Medulla oblongata (tissue), 1 donor: ENCODE results near the gene MMGT1.
"Not testable (repeated sequence)": the region's sequence is repeated elsewhere in the genome, so short reads cannot be mapped to it uniquely, and the experiment has no call there.

Experiments used
- DNase-seq: peaks from one replicate; pipeline ENCODE4 v3.0.0-alpha.2; 2015; ENCODE audit errors: extremely low spot score

MMGT1 gene

DNA sequence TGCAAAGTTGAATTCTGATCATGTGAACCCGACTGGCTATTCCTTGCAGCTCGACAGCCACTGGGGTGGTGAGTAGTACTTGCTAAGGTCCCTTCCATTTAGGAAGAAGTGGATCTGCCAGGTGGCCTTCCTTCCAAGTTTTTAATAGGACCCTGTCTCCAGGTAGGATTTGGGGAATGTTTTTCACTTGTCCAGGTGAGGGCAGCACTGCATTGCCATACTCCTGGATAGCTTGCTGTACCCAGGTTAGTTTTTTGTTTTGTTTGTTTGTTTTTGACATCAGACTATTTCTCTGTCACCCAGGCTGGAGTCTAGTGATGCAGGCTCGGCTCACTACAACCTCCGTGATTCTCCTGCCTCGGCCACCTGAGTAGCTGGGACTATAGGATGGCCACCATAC is 50.4 kb downstream of the MMGT1 start:
- DNase-seq = no peak

DNA sequence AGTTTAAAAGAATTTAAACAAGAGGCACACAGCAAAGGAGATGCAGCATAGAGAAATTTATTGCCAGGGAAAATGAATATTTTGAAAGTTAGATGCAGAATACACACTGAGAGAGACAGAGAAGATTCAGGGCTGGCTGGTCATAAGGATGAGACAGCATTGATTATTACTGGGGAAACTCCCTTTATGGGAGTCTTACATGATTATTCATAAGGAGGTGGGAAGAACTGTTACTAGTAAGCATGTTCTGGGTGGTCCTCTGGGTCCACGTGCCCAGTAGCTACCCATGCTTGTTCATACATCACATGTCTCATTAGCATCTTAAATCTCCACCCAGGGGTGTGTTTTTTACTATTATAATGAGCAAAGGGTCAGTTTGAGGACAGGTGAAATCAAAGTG is 53.3 kb downstream of the MMGT1 start:
- DNase-seq = not testable (repeated sequence)

DNA sequence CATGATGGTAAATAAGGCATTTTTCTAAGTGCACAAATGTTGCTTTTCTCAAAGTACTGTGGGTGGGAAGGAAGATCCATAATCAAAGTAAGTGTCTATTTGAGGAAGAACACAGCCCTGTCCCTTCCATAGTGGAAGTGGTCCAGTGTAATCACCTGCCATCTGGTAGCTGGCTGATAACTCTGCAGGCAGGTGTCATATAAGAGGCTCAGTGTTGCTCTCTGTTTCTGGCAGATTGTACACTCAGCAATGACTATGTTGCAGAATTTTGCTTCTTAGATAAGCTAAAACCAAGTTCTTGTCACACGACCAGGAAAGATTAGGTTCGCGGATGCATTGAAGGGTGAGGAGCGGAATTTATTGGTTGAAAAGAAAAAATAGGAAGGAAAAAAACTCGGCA is 59.4 kb downstream of the MMGT1 start:
- DNase-seq = no peak
